Fibroblast of lung (primary cell): ENCODE data around the gene TMEM234. TPM values are rescaled to one million over a fixed set of nuclear protein-coding genes. Genes with fewer than 3 reads are reported as not detected.

Source experiments
- DNase-seq, 2 donors: peaks; one replicate each; pipeline versions ENCODE4 v3.0.0 to v3.0.0-alpha.2; 2010; ENCODE audit warnings: low read depth in 2 of 2
- H2AFZ ChIP-seq: 2 replicates; pipeline ENCODE4 v1.5.1; 2012; ENCODE audit warnings: low read length, control low read depth, inconsistent platforms
- H3K27ac ChIP-seq: 2 replicates; pipeline ENCODE4 v1.5.1; 2011; ENCODE audit warnings: low read length, control low read depth; ENCODE audit not compliant: insufficient read depth
- H3K27me3 ChIP-seq: 2 replicates; pipeline ENCODE4 v1.5.1; 2011; ENCODE audit warnings: mild to moderate bottlenecking, low read length; ENCODE audit not compliant: control insufficient read depth, insufficient read depth
- H3K36me3 ChIP-seq: 2 replicates; pipeline ENCODE4 v1.5.1; 2011; ENCODE audit warnings: low read length; ENCODE audit not compliant: control insufficient read depth, insufficient read depth
- H3K4me1 ChIP-seq: 2 replicates; pipeline ENCODE4 v1.5.1; 2011; ENCODE audit warnings: low read length; ENCODE audit not compliant: control insufficient read depth, insufficient read depth; ENCODE audit errors: extremely low read depth
- H3K4me2 ChIP-seq: 2 replicates; pipeline ENCODE4 v1.5.1; 2011; ENCODE audit warnings: low read length, control low read depth; ENCODE audit not compliant: insufficient read depth; ENCODE audit errors: extremely low read depth
- H3K4me3 ChIP-seq, 4 experiments: fragments of 200-600 bp in 1 of 4; sonication (generic) in 1 of 4; replicated peaks in 1 of 4; 2 replicates each; pipeline ENCODE4 v1.5.1; 2011 to 2016; ENCODE audit warnings: low read length in 4 of 4, low read depth in 3 of 4, mild to moderate bottlenecking in 3 of 4, control low read depth in 2 of 4, inconsistent platforms in 1 of 4, mixed read lengths in 1 of 4; ENCODE audit not compliant: insufficient read depth in 1 of 4; ENCODE audit errors: control extremely low read depth in 1 of 4
- H3K79me2 ChIP-seq: 2 replicates; pipeline ENCODE4 v1.5.1; 2012; ENCODE audit warnings: mild to moderate bottlenecking, low read length, inconsistent platforms; ENCODE audit not compliant: control insufficient read depth, insufficient read depth
- H3K9ac ChIP-seq: 2 replicates; pipeline ENCODE4 v1.5.1; 2011; ENCODE audit warnings: mild to moderate bottlenecking, low read length, control low read depth; ENCODE audit not compliant: insufficient read depth
- H3K9me3 ChIP-seq: 2 replicates; pipeline ENCODE4 v1.5.1; 2012; ENCODE audit warnings: low read depth, low read length; ENCODE audit not compliant: control insufficient read depth, insufficient read depth
- H4K20me1 ChIP-seq: 2 replicates; pipeline ENCODE4 v1.5.1; 2011; ENCODE audit warnings: low read length; ENCODE audit not compliant: control insufficient read depth, insufficient read depth; ENCODE audit errors: extremely low read depth
- CTCF ChIP-seq, 2 donors: IDR thresholded peaks in 1 of 2; conservative IDR thresholded peaks in 1 of 2; 1 replicate in 1 of 2; 2 replicates in 1 of 2; pipeline ENCODE4 v1.5.1; 2011 to 2012; ENCODE audit warnings: low read length in 2 of 2, control low read depth in 1 of 2, inconsistent platforms in 1 of 2, low read depth in 1 of 2, mild to moderate bottlenecking in 1 of 2
- EZH2 ChIP-seq: IDR thresholded peaks from 2 replicates; pipeline ENCODE4 v1.5.1; 2012; ENCODE audit warnings: low read length, control low read depth, mild to moderate bottlenecking; ENCODE audit errors: missing control alignments
- polyA plus RNA-seq, 2 donors: library from polyadenylated mRNA; depleted of rRNA in 1 of 2; stranded (reverse) in 1 of 2; unstranded in 1 of 2; fragments of >200 nt; gene quantifications; 2 replicates each; pipeline ENCODE4 v1.2.1, GENCODE V29; 2011 to 2012; ENCODE audit warnings: missing spikeins in 1 of 2
- total RNA-seq: library from RNA; depleted of rRNA; stranded (reverse); fragments of >200 nt; gene quantifications from 2 replicates; pipeline ENCODE4 v1.2.1, GENCODE V29; 2014

Gene TMEM234
- total and polyA plus RNA-seq, 2 donors (not counting 1 experiment from before 2014, with no cell fraction given), result 15.8 to 17.5 TPM

- no peak overlapping the region for H2AFZ ChIP-seq
- H3K4me2 ChIP-seq, result no peak overlapping the region
- no peak for DNase-seq
- H3K9me3 ChIP-seq, result no peaks in the 10 kb centered on the region
- H3K9ac ChIP-seq, result no peak overlapping the region
- peaks cover 28% of the 10 kb centered on the region for H3K36me3 ChIP-seq
- H3K4me1 ChIP-seq, result peaks cover 18% of the 10 kb centered on the region
- H3K27ac ChIP-seq, result no peak overlapping the region
- no peaks in the 10 kb centered on the region for H3K79me2 ChIP-seq
- H4K20me1 ChIP-seq, result no peaks in the 10 kb centered on the region
- H3K4me3 ChIP-seq, result no peak overlapping the region
- no peaks in the 10 kb centered on the region for H3K27me3 ChIP-seq
- TF ChIP-seq EZH2 (no peak), CTCF (conservative IDR thresholded peaks at IDR 0.05 in 1 of 2, IDR thresholded peaks at IDR 0.05 in 1 of 2; ENCODE audit: low read depth in 1 of 2, low read length in 2 of 2) (no peak)
Measured at GRCh38 chr1:32198237-32199042, 23.7 kb downstream of the TMEM234 start.

GRCh38 chr1:32197837-32198236 is 24.3 kb downstream of the TMEM234 start:
- Histone ChIP-seq H3K27ac (no peak overlapping the region), H3K4me1 (peaks cover 18% of the 10 kb centered on the region), H3K27me3 (no peaks in the 10 kb centered on the region), H4K20me1 (no peaks in the 10 kb centered on the region), H2AFZ (no peak overlapping the region), H3K36me3 (peaks cover 33% of the 10 kb centered on the region), H3K9ac (no peak overlapping the region), H3K9me3 (no peaks in the 10 kb centered on the region), H3K4me2 (no peak overlapping the region), H3K79me2 (no peaks in the 10 kb centered on the region), H3K4me3 (no peak overlapping the region)
- no peak for TF ChIP-seq EZH2
- no peak for TF ChIP-seq CTCF (conservative IDR thresholded peaks at IDR 0.05 in 1 of 2, IDR thresholded peaks at IDR 0.05 in 1 of 2; ENCODE audit: low read depth in 1 of 2, low read length in 2 of 2)
- DNase-seq, result no peak

GRCh38 chr1:32197074-32197473 is 25.1 kb downstream of the TMEM234 start:
- Histone ChIP-seq H2AFZ (no peak overlapping the region), H3K9ac (no peak overlapping the region), H3K4me3 (no peak overlapping the region), H4K20me1 (no peaks in the 10 kb centered on the region), H3K9me3 (no peaks in the 10 kb centered on the region), H3K36me3 (peaks cover 41% of the 10 kb centered on the region), H3K4me2 (no peak overlapping the region), H3K79me2 (no peaks in the 10 kb centered on the region), H3K4me1 (peaks cover 18% of the 10 kb centered on the region), H3K27me3 (no peaks in the 10 kb centered on the region), H3K27ac (no peak overlapping the region)
- DNase-seq, result no peak
- no peak for TF ChIP-seq EZH2
- no peak for TF ChIP-seq CTCF (conservative IDR thresholded peaks at IDR 0.05 in 1 of 2, IDR thresholded peaks at IDR 0.05 in 1 of 2; ENCODE audit: low read depth in 1 of 2, low read length in 2 of 2)
